IMR-90 (cell line): ENCODE measurements around the gene PRR14L.

Experiments
- BHLHE40 ChIP-seq: fragments of 150-350 bp; IDR thresholded peaks from 2 replicates; pipeline ENCODE4 v1.6.1; 2016; ENCODE audit warnings: mild to moderate bottlenecking, low read depth, low read length
- CEBPB ChIP-seq: IDR thresholded peaks from 2 replicates; pipeline ENCODE4 v1.6.1; 2012; ENCODE audit warnings: low read depth, low read length, improper control_type of control experiment
- FOS ChIP-seq: fragments of 150-350 bp; IDR thresholded peaks from 2 replicates; pipeline ENCODE4 v1.6.1; 2016; ENCODE audit warnings: low read depth, low read length
- MAFK ChIP-seq: IDR thresholded peaks from 2 replicates; pipeline ENCODE4 v1.6.1; 2012; ENCODE audit warnings: low read depth, low read length, improper control_type of control experiment
- MXI1 ChIP-seq: IDR thresholded peaks from 2 replicates; pipeline ENCODE4 v1.6.1; 2012; ENCODE audit warnings: low read depth, mild to moderate bottlenecking, low read length, moderate library complexity, borderline replicate concordance
- NFE2L2 ChIP-seq: fragments of 150-350 bp; IDR thresholded peaks from 2 replicates; pipeline ENCODE4 v1.6.1; 2016; ENCODE audit warnings: low read depth, mild to moderate bottlenecking, low read length
- POLR2A ChIP-seq: IDR thresholded peaks from 2 replicates; pipeline ENCODE4 v1.6.1; 2012; ENCODE audit warnings: mild to moderate bottlenecking, low read depth, low read length
- RAD21 ChIP-seq: IDR thresholded peaks from 2 replicates; pipeline ENCODE4 v1.6.1; 2012; ENCODE audit warnings: low read length, improper control_type of control experiment
- RCOR1 ChIP-seq: IDR thresholded peaks from 2 replicates; pipeline ENCODE4 v1.6.1; 2012; ENCODE audit warnings: mild to moderate bottlenecking, low read length, improper control_type of control experiment; ENCODE audit not compliant: insufficient replicate concordance
- RFX5 ChIP-seq: IDR thresholded peaks from 2 replicates; pipeline ENCODE4 v1.8.0; 2012; ENCODE audit warnings: low read depth, mild to moderate bottlenecking, low read length, moderate library complexity
- SMC3 ChIP-seq: fragments of 150-350 bp; IDR thresholded peaks from 2 replicates; pipeline ENCODE4 v1.6.1; 2016; ENCODE audit warnings: low read depth, mild to moderate bottlenecking, antibody characterized with exemption, low read length, moderate library complexity
- TF ChIP-seq, protein P1 (sequence below): conservative IDR thresholded peaks from 2 replicates; pipeline ENCODE4 v1.5.1; 2012; ENCODE audit warnings: mild to moderate bottlenecking, low read depth, low read length, improper control_type of control experiment
- TF ChIP-seq, protein P2 (sequence below): fragments of 150-350 bp; IDR thresholded peaks from 2 replicates; pipeline ENCODE4 v1.6.1; 2017; ENCODE audit warnings: mild to moderate bottlenecking, antibody characterized with exemption, low read length, low read depth
- TF ChIP-seq, protein P3 (sequence below): fragments of 150-350 bp; IDR thresholded peaks from 2 replicates; pipeline ENCODE4 v1.6.1; 2016; ENCODE audit warnings: low read depth, mild to moderate bottlenecking, low read length, moderate library complexity, borderline replicate concordance

GRCh38 chr22:31750365-31751284, 693 bp upstream of the PRR14L start:
- TF ChIP-seq POLR2A: no peak
- TF ChIP-seq, protein P1, sequence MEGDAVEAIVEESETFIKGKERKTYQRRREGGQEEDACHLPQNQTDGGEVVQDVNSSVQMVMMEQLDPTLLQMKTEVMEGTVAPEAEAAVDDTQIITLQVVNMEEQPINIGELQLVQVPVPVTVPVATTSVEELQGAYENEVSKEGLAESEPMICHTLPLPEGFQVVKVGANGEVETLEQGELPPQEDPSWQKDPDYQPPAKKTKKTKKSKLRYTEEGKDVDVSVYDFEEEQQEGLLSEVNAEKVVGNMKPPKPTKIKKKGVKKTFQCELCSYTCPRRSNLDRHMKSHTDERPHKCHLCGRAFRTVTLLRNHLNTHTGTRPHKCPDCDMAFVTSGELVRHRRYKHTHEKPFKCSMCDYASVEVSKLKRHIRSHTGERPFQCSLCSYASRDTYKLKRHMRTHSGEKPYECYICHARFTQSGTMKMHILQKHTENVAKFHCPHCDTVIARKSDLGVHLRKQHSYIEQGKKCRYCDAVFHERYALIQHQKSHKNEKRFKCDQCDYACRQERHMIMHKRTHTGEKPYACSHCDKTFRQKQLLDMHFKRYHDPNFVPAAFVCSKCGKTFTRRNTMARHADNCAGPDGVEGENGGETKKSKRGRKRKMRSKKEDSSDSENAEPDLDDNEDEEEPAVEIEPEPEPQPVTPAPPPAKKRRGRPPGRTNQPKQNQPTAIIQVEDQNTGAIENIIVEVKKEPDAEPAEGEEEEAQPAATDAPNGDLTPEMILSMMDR: no peak
- TF ChIP-seq CEBPB: no peak
- TF ChIP-seq RCOR1: no peak
- TF ChIP-seq RAD21: no peak
- no peak for TF ChIP-seq BHLHE40
- TF ChIP-seq MXI1: no peak
- no peak for TF ChIP-seq NFE2L2
- TF ChIP-seq, protein P2, sequence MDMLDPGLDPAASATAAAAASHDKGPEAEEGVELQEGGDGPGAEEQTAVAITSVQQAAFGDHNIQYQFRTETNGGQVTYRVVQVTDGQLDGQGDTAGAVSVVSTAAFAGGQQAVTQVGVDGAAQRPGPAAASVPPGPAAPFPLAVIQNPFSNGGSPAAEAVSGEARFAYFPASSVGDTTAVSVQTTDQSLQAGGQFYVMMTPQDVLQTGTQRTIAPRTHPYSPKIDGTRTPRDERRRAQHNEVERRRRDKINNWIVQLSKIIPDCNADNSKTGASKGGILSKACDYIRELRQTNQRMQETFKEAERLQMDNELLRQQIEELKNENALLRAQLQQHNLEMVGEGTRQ: no peak
- TF ChIP-seq SMC3: no peak
- no peak for TF ChIP-seq FOS
- TF ChIP-seq, protein P3, sequence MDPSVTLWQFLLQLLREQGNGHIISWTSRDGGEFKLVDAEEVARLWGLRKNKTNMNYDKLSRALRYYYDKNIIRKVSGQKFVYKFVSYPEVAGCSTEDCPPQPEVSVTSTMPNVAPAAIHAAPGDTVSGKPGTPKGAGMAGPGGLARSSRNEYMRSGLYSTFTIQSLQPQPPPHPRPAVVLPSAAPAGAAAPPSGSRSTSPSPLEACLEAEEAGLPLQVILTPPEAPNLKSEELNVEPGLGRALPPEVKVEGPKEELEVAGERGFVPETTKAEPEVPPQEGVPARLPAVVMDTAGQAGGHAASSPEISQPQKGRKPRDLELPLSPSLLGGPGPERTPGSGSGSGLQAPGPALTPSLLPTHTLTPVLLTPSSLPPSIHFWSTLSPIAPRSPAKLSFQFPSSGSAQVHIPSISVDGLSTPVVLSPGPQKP: no peak
- no peak for TF ChIP-seq MAFK
- TF ChIP-seq RFX5: no peak
